Esophagus squamous epithelium (tissue), 4 donors: ENCODE data around the gene MGST2.

ENCODE experiments used
- POLR2A ChIP-seq, 4 donors: fragments of 450-650 bp; IDR thresholded peaks; one replicate each; pipeline ENCODE4 v1.6.1; 2017; ENCODE audit warnings: antibody characterized with exemption in 4 of 4, mild to moderate bottlenecking in 4 of 4, moderate library complexity in 3 of 4
- TF ChIP-seq, protein P1 (sequence below), 6 experiments: fragments of 450-650 bp in 4 of 6; fragments of 200-600 bp in 2 of 6; sonication (generic) in 2 of 6; IDR thresholded peaks; one replicate each; pipeline ENCODE4 v1.5.1; 2016 to 2019; ENCODE audit warnings: antibody characterized with exemption in 6 of 6, mild to moderate bottlenecking in 4 of 6, moderate library complexity in 4 of 6

DNA sequence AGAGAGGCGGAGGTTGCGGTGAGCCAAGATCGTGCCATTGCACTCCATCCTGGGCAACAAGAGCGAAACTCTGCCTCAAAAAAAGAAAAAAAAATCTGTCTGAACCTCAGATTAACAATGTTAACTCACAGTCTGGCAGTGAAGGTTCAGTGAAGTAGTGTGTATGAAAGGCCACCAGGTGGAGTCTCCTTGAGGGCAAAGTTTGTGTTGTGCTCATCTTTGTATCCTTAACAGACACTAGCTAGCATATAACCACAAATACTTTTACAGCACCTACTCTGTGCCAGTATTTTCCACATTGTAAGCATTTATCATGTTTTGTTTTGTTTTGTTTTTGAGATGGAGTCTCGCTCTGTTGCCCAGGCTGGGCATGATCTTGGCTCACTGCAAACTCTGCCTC lies 46.0 kb upstream of the MGST2 start:
- TF ChIP-seq, protein P1, sequence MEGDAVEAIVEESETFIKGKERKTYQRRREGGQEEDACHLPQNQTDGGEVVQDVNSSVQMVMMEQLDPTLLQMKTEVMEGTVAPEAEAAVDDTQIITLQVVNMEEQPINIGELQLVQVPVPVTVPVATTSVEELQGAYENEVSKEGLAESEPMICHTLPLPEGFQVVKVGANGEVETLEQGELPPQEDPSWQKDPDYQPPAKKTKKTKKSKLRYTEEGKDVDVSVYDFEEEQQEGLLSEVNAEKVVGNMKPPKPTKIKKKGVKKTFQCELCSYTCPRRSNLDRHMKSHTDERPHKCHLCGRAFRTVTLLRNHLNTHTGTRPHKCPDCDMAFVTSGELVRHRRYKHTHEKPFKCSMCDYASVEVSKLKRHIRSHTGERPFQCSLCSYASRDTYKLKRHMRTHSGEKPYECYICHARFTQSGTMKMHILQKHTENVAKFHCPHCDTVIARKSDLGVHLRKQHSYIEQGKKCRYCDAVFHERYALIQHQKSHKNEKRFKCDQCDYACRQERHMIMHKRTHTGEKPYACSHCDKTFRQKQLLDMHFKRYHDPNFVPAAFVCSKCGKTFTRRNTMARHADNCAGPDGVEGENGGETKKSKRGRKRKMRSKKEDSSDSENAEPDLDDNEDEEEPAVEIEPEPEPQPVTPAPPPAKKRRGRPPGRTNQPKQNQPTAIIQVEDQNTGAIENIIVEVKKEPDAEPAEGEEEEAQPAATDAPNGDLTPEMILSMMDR (IDR thresholded peaks at IDR 0.05), result peak in 5 of 6 experiments; percentile 26 to 69 (median 39)
- no peak for TF ChIP-seq POLR2A (IDR thresholded peaks at IDR 0.05)
